ENCODE measurements around the gene TBXAS1. TPM values are rescaled to one million over a fixed set of nuclear protein-coding genes. Genes with fewer than 3 reads are reported as not detected.

TBXAS1 gene
- polyA plus RNA-seq, 1 donor from 2014 or later: 0.93 TPM

- Histone ChIP-seq H3K4me2 (ENCODE audit: low read length) (no peak overlapping the region), H3K79me2 (replicated peaks; ENCODE audit: insufficient read depth, low read length) (no peaks in the 10 kb centered on the region), H3K36me3 (ENCODE audit: insufficient read depth, low read length) (no peaks in the 10 kb centered on the region), H3K27me3 (ENCODE audit: insufficient read depth, low read depth, low read length) (no peaks in the 10 kb centered on the region), H3K9ac (ENCODE audit: low read length) (no peak overlapping the region), H4K20me1 (ENCODE audit: insufficient read depth) (no peaks in the 10 kb centered on the region), H3K27ac (ENCODE audit: low read length) (no peak overlapping the region), H3K4me3 (ENCODE audit: low read length) (no peak overlapping the region), H3K9me2 (ENCODE audit: insufficient read depth, low read length) (no peaks in the 10 kb centered on the region), H2AFZ (ENCODE audit: low read depth, low read length) (no peak overlapping the region), H3F3A (ENCODE audit: insufficient read depth, low read length, poor library complexity, severe bottlenecking) (no peaks in the 10 kb centered on the region), H3K9me3 (ENCODE audit: low read length) (no peaks in the 10 kb centered on the region)
- TF ChIP-seq EP300 (conservative IDR thresholded peaks at IDR 0.05; ENCODE audit: poor library complexity, severe bottlenecking) (no peak), RAD21 (conservative IDR thresholded peaks at IDR 0.05) (no peak), POLR2AphosphoS5 (IDR thresholded peaks at IDR 0.05) (no peak), REST (IDR thresholded peaks at IDR 0.05; ENCODE audit: borderline replicate concordance) (no peak), MXI1 (conservative IDR thresholded peaks at IDR 0.05; ENCODE audit: poor library complexity, severe bottlenecking) (no peak), CTCF (IDR thresholded peaks at IDR 0.05; ENCODE audit: poor library complexity, severe bottlenecking) (no peak), TAF1 (IDR thresholded peaks at IDR 0.05; ENCODE audit: low read depth) (no peak), EZH2 (IDR thresholded peaks at IDR 0.05; ENCODE audit: borderline replicate concordance, insufficient read depth, low read length, poor library complexity, severe bottlenecking) (no peak), SMC3 (conservative IDR thresholded peaks at IDR 0.05; ENCODE audit: poor library complexity) (no peak)
Observed at GRCh38 chr7:139844779-139845442, 15.8 kb downstream of the TBXAS1 start.

DNA sequence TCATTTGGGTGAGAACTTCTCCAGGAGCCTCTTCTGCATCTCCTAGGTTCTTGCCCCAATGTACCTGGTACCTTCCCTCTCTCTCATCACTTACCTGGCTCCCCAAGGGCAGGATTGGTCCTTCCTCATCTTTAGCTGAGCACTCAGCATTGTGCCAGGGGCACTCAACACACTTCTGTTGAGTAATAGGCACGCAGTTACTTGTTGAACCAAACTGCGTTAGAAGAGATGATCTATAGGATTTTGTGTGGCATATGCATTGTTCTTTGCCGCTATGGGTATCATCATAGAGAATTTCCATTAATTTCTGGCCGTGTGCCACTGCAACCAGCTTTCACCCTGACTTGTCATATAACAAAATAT lies 16.4 kb downstream of the TBXAS1 start:
- no peaks in the 10 kb centered on the region for H3F3A ChIP-seq (ENCODE audit: insufficient read depth, low read length, poor library complexity, severe bottlenecking)
- H3K27me3 ChIP-seq (ENCODE audit: insufficient read depth, low read depth, low read length): no peaks in the 10 kb centered on the region
- no peak for TF ChIP-seq POLR2AphosphoS5 (IDR thresholded peaks at IDR 0.05)
- no peak for TF ChIP-seq SMC3 (conservative IDR thresholded peaks at IDR 0.05; ENCODE audit: poor library complexity)
- no peak for TF ChIP-seq EP300 (conservative IDR thresholded peaks at IDR 0.05; ENCODE audit: poor library complexity, severe bottlenecking)
- TF ChIP-seq MXI1 (conservative IDR thresholded peaks at IDR 0.05; ENCODE audit: poor library complexity, severe bottlenecking): no peak
- TF ChIP-seq CTCF (IDR thresholded peaks at IDR 0.05; ENCODE audit: poor library complexity, severe bottlenecking): no peak
- no peaks in the 10 kb centered on the region for H3K9me3 ChIP-seq (ENCODE audit: low read length)
- no peaks in the 10 kb centered on the region for H3K79me2 ChIP-seq (replicated peaks; ENCODE audit: insufficient read depth, low read length)
- no peaks in the 10 kb centered on the region for H3K9me2 ChIP-seq (ENCODE audit: insufficient read depth, low read length)
- no peaks in the 10 kb centered on the region for H4K20me1 ChIP-seq (ENCODE audit: insufficient read depth)
- no peak overlapping the region for H3K27ac ChIP-seq (ENCODE audit: low read length)
- no peak overlapping the region for H2AFZ ChIP-seq (ENCODE audit: low read depth, low read length)
- no peak overlapping the region for H3K4me3 ChIP-seq (ENCODE audit: low read length)
- no peak overlapping the region for H3K9ac ChIP-seq (ENCODE audit: low read length)
- H3K4me2 ChIP-seq (ENCODE audit: low read length): no peak overlapping the region
- H3K36me3 ChIP-seq (ENCODE audit: insufficient read depth, low read length): no peaks in the 10 kb centered on the region

Measured in neural cell (in vitro differentiated cells).